Loucy (cell line): Measurements from ENCODE around the gene COX19.

ENCODE experiments used
- H2AFZ ChIP-seq: fragments of 200-600 bp; sonication (generic); 2 replicates; pipeline ENCODE4 v1.6.0; 2016; ENCODE audit warnings: antibody characterized with exemption, mild to moderate bottlenecking, low read length, moderate library complexity
- H3F3A ChIP-seq: fragments of 200-600 bp; 2 replicates; pipeline ENCODE4 v1.6.0; 2016; ENCODE audit warnings: antibody characterized with exemption, low read depth, mild to moderate bottlenecking
- H3K27me3 ChIP-seq: fragments of 200-600 bp; sonication (generic); 2 replicates; pipeline ENCODE4 v1.6.1; 2014; ENCODE audit warnings: low read length, mild to moderate bottlenecking; ENCODE audit not compliant: insufficient read depth, poor library complexity, severe bottlenecking
- H3K36me3 ChIP-seq: fragments of 200-600 bp; sonication (generic); 2 replicates; pipeline ENCODE4 v1.6.1; 2016; ENCODE audit warnings: low read length; ENCODE audit not compliant: insufficient read depth
- H3K4me1 ChIP-seq: fragments of 200-600 bp; sonication (generic); 2 replicates; pipeline ENCODE4 v1.5.1; 2014; ENCODE audit warnings: low read length, mild to moderate bottlenecking; ENCODE audit not compliant: insufficient read depth, poor library complexity, severe bottlenecking
- H3K4me2 ChIP-seq: fragments of 200-600 bp; sonication (generic); 2 replicates; pipeline ENCODE4 v1.6.0; 2014; ENCODE audit warnings: antibody characterized with exemption, low read length, low read depth, mild to moderate bottlenecking; ENCODE audit not compliant: poor library complexity, severe bottlenecking
- H3K4me3 ChIP-seq: fragments of 200-600 bp; sonication (generic); 2 replicates; pipeline ENCODE4 v1.5.1; 2014; ENCODE audit warnings: low read length, mild to moderate bottlenecking, mixed read lengths; ENCODE audit not compliant: poor library complexity, severe bottlenecking
- H3K79me2 ChIP-seq: fragments of 200-600 bp; sonication (generic); 2 replicates; pipeline ENCODE4 v1.6.1; 2014; ENCODE audit warnings: low read length; ENCODE audit not compliant: insufficient read depth
- H3K9ac ChIP-seq: fragments of 200-600 bp; sonication (generic); 2 replicates; pipeline ENCODE4 v1.6.0; 2014; ENCODE audit warnings: mild to moderate bottlenecking, low read depth, low read length, moderate library complexity; ENCODE audit not compliant: poor library complexity, severe bottlenecking
- H3K9me2 ChIP-seq: fragments of 200-600 bp; sonication (generic); replicated peaks from 2 replicates; pipeline ENCODE4 v1.6.1; 2016; ENCODE audit warnings: low read depth, low read length, mixed read lengths
- H3K9me3 ChIP-seq: fragments of 200-600 bp; sonication (generic); 2 replicates; pipeline ENCODE4 v1.6.1; 2014; ENCODE audit warnings: mild to moderate bottlenecking, antibody characterized with exemption, low read length, low read depth; ENCODE audit not compliant: insufficient read depth
- H4K20me1 ChIP-seq: fragments of 200-600 bp; sonication (generic); 2 replicates; pipeline ENCODE4 v1.6.0; 2014; ENCODE audit warnings: antibody characterized with exemption, low read length, mild to moderate bottlenecking; ENCODE audit not compliant: insufficient read depth, poor library complexity, severe bottlenecking
- EZH2phosphoT487 ChIP-seq: fragments of 200-600 bp; IDR thresholded peaks from 2 replicates; pipeline ENCODE4 v1.6.1; 2018; ENCODE audit warnings: antibody characterized with exemption, mild to moderate bottlenecking, moderate library complexity, borderline replicate concordance
- TF ChIP-seq, protein P1 (sequence below): fragments of 200-600 bp; sonication (generic); conservative IDR thresholded peaks from 2 replicates; pipeline ENCODE4 v1.5.1; 2014; ENCODE audit warnings: mild to moderate bottlenecking, antibody characterized with exemption, low read length

COX19 gene

DNA sequence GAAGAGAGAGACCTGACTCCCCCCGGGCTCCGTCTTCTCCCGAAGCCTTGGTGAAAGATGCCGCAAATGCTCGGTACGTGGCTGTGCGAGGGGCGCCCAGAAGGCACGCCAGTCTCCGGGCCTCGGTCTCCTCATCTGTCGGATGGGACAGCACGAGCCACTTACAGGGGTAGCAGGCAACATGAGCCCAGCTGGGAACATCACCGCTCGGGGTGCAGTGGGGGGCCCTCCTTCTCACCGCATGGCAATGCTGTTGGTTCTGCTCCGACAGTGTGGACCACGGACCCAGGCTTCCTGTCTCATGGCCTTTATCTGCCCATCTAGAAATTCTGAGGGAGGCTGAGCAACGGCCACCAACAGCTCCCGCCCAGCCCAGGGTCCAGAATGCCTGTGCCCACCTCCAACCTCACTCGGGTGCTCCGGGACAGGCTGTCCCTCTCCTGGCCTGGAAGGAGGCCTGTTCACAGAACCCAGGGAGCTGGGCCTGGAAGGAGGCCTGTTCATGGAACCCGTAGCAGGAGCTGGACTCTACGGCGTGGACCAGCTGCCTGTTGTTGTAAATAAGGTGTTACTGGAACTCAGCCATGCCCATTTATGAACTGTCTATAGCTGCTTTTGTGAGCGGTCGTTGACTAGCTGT lies 36.7 kb downstream of the COX19 start:
- no peaks in the 10 kb centered on the region for H3K9me2 ChIP-seq
- no peaks in the 10 kb centered on the region; the same call in 1 of the 2 replicates for H3K9me3 ChIP-seq
- TF ChIP-seq, protein P1, sequence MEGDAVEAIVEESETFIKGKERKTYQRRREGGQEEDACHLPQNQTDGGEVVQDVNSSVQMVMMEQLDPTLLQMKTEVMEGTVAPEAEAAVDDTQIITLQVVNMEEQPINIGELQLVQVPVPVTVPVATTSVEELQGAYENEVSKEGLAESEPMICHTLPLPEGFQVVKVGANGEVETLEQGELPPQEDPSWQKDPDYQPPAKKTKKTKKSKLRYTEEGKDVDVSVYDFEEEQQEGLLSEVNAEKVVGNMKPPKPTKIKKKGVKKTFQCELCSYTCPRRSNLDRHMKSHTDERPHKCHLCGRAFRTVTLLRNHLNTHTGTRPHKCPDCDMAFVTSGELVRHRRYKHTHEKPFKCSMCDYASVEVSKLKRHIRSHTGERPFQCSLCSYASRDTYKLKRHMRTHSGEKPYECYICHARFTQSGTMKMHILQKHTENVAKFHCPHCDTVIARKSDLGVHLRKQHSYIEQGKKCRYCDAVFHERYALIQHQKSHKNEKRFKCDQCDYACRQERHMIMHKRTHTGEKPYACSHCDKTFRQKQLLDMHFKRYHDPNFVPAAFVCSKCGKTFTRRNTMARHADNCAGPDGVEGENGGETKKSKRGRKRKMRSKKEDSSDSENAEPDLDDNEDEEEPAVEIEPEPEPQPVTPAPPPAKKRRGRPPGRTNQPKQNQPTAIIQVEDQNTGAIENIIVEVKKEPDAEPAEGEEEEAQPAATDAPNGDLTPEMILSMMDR = no peak
- no peak for TF ChIP-seq EZH2phosphoT487
- no peaks in the 10 kb centered on the region for H4K20me1 ChIP-seq
- H3F3A ChIP-seq = no peaks in the 10 kb centered on the region
- no peaks in the 10 kb centered on the region for H3K79me2 ChIP-seq
- H3K4me1 ChIP-seq = no peaks in the 10 kb centered on the region
- no peak overlapping the region for H3K9ac ChIP-seq
- H3K36me3 ChIP-seq = no peaks in the 10 kb centered on the region
- no peaks in the 10 kb centered on the region for H3K27me3 ChIP-seq
- no peak overlapping the region for H3K4me3 ChIP-seq
- no peak overlapping the region for H2AFZ ChIP-seq
- no peak overlapping the region for H3K4me2 ChIP-seq

DNA sequence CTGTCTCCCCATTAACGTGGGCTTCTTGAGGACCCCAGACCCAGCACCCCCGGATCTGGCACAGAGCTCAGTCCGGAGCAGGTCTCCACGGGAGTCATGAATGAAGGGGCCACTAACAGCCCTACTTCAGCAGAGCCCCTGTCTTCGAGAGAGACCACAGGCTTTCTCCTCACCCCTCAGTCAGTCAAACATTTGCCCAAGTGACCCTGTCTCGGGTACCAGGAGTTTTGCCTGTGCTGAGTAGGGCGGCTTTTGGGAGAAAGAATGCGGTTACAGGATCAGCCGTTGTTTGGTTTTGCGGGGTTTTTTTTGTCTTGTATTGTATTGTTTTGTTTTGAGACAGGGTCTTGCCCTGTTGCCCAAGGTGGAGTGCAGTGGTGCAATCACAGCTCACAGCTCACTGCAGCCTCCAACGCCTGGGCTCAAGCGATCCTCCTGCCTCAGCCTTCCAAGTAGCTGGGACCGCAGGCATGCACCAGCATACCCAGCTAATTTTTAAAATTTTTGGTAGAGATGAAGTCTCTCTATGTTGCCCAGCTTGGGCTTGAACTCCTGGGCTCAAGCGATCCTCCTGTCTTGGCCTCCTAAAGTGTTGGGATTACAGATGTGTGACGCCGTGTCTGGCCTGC lies 37.4 kb downstream of the COX19 start:
- Histone ChIP-seq H3K36me3 (no peaks in the 10 kb centered on the region), H3K27me3 (no peaks in the 10 kb centered on the region), H3K4me3 (no peak overlapping the region), H3K4me1 (no peaks in the 10 kb centered on the region), H2AFZ (no peak overlapping the region), H3K4me2 (no peak overlapping the region), H3K9me2 (no peaks in the 10 kb centered on the region), H4K20me1 (no peaks in the 10 kb centered on the region), H3K79me2 (no peaks in the 10 kb centered on the region), H3K9ac (no peak overlapping the region), H3K9me3 (no peaks in the 10 kb centered on the region; the same call in 1 of the 2 replicates), H3F3A (no peaks in the 10 kb centered on the region)
- no peak for TF ChIP-seq EZH2phosphoT487
- TF ChIP-seq, protein P1 = no peak

DNA sequence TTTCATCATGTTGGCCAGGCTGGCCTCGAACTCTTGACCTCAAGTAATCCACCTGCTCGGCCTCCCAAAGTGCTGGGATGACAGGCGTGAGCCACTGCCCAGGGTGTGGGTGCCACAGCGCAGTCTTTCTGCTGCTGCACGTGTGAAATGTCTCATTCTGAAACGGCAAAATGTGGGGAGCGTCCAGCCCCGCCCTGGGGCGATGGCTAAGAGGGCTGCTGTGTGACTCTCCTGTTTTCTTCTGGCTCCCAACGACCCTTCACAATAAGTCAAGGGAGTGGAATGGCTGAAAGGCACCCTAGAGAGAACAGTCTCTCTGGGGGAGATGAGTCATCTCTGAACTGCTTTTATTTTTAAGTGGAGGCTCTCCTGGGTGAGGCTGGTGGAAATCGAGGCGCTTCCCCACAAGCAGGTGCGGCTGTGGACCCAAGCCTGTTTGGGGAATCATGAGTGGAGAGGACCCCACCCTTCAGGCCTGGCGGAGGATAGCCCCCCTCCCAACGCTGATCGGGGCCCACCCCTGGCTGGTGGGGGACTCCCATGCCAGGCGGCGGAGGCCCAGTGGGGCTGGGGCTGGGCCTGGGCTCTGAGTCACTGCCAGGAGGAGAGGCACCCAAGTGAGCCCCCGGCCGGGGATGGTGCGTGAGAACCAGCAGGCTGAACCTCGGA lies 38.8 kb downstream of the COX19 start:
- Histone ChIP-seq H3K9me2 (no peaks in the 10 kb centered on the region), H3K36me3 (no peaks in the 10 kb centered on the region), H3K4me3 (no peak overlapping the region), H2AFZ (no peak overlapping the region), H3K9ac (no peak overlapping the region), H3K4me2 (no peak overlapping the region), H3K27me3 (no peaks in the 10 kb centered on the region), H3K79me2 (no peaks in the 10 kb centered on the region), H3K9me3 (no peaks in the 10 kb centered on the region; the same call in 1 of the 2 replicates), H3F3A (no peaks in the 10 kb centered on the region), H3K4me1 (no peaks in the 10 kb centered on the region), H4K20me1 (no peaks in the 10 kb centered on the region)
- no peak for TF ChIP-seq EZH2phosphoT487
- TF ChIP-seq, protein P1 = no peak
